Skeletal muscle satellite cell (primary cell): ENCODE measurements around the gene DCHS1.

ENCODE experiments used
- H3K27me3 ChIP-seq: 2 replicates; pipeline ENCODE4 v1.7.0; 2013; ENCODE audit warnings: low read length; ENCODE audit not compliant: control insufficient read depth, insufficient read depth
- H3K36me3 ChIP-seq: 2 replicates; pipeline ENCODE4 v1.7.0; 2013; ENCODE audit warnings: mild to moderate bottlenecking, control low read depth, low read length; ENCODE audit not compliant: insufficient read depth
- H3K4me1 ChIP-seq: 2 replicates; pipeline ENCODE4 v1.7.0; 2013; ENCODE audit warnings: low read length; ENCODE audit not compliant: control insufficient read depth, insufficient read depth
- H3K4me2 ChIP-seq: 2 replicates; pipeline ENCODE4 v1.7.0; 2013; ENCODE audit warnings: mild to moderate bottlenecking, low read length
- H3K4me3 ChIP-seq: 2 replicates; pipeline ENCODE4 v1.7.0; 2013; ENCODE audit warnings: low read length
- H3K9ac ChIP-seq: 2 replicates; pipeline ENCODE4 v1.7.0; 2013; ENCODE audit warnings: mild to moderate bottlenecking, low read depth, low read length, moderate library complexity
- H3K9me3 ChIP-seq: replicated peaks from 2 replicates; pipeline ENCODE4 v1.7.0; 2013; ENCODE audit warnings: mild to moderate bottlenecking, control low read depth, low read length

The DCHS1 gene

GRCh38 chr11:6571434-6572008 lies 84.1 kb downstream of the DCHS1 start:
- H3K9me3 ChIP-seq = no peaks in the 10 kb centered on the region
- H3K4me3 ChIP-seq = no peak overlapping the region
- no peak overlapping the region for H3K4me2 ChIP-seq
- H3K27me3 ChIP-seq = no peaks in the 10 kb centered on the region
- H3K4me1 ChIP-seq = peaks cover 26% of the 10 kb centered on the region
- H3K9ac ChIP-seq = no peak overlapping the region
- H3K36me3 ChIP-seq = no peaks in the 10 kb centered on the region
